HFF-Myc (cell line): ENCODE results near the gene HTR3B.

Source experiments
- DNase-seq: peaks from one replicate; pipeline ENCODE4 v3.0.0-alpha.2; 2011; ENCODE audit warnings: low read depth; ENCODE audit errors: extremely low read depth
- H3K4me3 ChIP-seq: replicated peaks from 2 replicates; pipeline ENCODE4 v1.5.1; 2011; ENCODE audit warnings: low read depth, mild to moderate bottlenecking, control low read depth, low read length
- TF ChIP-seq, protein P1 (sequence below): IDR thresholded peaks from 2 replicates; pipeline ENCODE4 v1.5.1; 2012; ENCODE audit warnings: mild to moderate bottlenecking, low read depth, low read length, control low read depth; ENCODE audit errors: missing control alignments

HTR3B gene

DNA sequence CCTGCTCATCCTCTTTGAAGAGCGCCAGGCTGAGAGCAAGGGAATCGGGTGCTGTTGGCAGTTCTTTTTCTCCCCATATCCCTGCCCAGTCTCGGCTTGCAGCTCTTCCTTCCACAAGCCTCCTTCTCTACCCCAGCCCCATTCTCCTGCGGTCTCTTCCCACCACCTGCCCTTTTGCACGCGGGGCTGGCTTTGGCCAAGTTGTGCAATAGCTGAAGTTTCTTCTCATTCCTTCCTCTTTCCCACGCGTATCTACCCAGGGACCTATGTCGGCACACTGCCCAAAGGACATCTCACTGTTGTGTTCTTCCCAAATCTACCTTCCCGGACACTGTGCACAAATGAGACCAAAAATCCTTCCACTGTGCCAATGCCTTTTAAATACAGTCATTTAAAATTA, 48.0 kb downstream of the HTR3B start:
- DNase-seq, result no peak

DNA sequence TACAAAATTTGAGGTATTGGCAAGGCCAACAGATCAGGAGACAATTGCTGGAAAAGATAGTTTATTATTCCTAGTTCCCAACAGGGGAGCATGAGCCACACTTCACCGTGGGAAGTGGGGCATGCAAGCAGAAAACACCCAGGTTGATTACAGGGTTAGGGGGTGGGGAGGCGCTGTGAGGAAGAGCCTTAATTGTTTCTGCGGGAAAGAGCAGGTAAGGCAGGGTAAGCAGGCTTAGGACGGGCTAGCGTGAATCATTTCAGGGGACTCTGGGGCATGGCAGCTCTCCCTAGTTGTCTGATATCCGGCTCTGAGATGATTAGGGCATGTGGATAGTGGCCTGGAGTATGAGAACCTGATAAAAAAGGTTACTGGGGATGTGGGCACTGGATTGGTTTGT, 49.6 kb downstream of the HTR3B start:
- TF ChIP-seq, protein P1, sequence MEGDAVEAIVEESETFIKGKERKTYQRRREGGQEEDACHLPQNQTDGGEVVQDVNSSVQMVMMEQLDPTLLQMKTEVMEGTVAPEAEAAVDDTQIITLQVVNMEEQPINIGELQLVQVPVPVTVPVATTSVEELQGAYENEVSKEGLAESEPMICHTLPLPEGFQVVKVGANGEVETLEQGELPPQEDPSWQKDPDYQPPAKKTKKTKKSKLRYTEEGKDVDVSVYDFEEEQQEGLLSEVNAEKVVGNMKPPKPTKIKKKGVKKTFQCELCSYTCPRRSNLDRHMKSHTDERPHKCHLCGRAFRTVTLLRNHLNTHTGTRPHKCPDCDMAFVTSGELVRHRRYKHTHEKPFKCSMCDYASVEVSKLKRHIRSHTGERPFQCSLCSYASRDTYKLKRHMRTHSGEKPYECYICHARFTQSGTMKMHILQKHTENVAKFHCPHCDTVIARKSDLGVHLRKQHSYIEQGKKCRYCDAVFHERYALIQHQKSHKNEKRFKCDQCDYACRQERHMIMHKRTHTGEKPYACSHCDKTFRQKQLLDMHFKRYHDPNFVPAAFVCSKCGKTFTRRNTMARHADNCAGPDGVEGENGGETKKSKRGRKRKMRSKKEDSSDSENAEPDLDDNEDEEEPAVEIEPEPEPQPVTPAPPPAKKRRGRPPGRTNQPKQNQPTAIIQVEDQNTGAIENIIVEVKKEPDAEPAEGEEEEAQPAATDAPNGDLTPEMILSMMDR, result no peak
- DNase-seq, result no peak
- no peak overlapping the region for H3K4me3 ChIP-seq

More for the DNA sequence above, 48.0 kb downstream of the HTR3B start:
- TF ChIP-seq, protein P1, result no peak
- no peak overlapping the region for H3K4me3 ChIP-seq

DNA sequence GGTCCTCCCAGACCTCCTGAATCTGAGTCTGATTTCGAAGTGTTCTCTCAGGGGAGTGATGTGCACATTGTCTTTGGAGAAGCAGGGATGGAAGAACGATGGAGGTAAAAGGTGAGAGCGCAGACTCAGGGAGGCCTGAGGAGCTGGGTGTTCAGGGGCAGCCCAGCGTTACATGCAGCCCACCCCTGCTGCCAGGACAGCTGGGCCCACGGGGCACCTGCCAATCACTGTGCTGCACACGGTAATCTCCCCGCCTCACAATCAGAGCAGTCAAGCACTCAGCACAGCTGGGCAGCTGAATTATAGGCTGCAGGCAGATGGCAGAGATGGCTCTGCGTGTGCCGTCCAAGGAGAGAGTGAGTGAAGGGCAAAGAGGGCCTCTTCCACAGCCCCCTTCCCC, 52.4 kb downstream of the HTR3B start:
- TF ChIP-seq, protein P1, result no peak
- H3K4me3 ChIP-seq, result no peak overlapping the region
- no peak for DNase-seq

DNA sequence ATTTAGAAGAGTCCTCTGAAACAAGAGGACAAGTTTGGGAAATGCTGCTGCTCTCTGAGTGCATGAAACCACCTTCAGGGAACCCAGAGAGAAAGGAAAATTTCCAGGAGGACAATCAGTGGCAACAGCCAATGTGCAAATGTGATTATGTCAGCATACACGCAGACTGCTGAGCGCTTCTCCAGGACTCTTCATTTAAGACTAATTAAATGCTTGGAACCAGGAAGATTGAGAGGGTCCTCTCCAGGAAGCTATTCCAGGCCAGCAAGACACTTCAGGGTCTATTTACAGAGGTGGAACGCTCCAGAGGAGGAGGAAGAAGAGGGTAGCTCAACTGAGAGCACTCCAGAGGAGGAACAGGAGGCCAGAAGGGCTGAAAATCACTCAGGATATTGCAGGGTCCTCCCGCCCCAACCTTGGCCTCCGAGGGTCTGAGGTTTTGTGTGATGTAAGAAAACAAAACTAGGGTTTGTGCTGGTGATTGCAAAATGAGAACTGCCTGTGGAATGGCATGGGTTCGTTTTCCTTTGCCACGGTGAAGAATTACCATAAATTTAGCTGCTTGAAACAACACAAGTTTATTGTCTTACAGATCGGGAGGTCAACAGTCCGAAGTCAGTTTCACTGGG, 56.2 kb downstream of the HTR3B start:
- TF ChIP-seq, protein P1, result no peak
- DNase-seq, result no peak
- no peak overlapping the region for H3K4me3 ChIP-seq

DNA sequence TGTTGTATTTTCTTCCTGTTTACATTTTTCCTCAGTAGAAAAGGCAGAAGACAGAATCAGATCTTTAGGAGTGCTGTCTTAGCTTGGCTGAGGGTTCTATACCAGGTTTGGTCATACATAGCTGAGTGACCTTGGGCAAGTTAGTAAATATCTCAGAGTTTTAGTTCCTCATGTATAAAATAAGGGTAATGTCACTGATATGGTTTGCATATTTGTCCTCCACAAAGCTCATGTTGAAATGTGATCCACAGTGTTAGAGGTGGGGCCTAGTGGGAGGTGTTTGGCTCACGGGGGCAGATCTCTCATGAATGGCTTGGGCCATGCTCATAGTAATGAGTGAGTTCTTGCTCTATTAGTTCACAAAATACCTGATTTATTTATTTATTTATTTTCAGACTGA, 62.8 kb downstream of the HTR3B start:
- DNase-seq, result no peak
- no peak overlapping the region for H3K4me3 ChIP-seq
- TF ChIP-seq, protein P1, result no peak

DNA sequence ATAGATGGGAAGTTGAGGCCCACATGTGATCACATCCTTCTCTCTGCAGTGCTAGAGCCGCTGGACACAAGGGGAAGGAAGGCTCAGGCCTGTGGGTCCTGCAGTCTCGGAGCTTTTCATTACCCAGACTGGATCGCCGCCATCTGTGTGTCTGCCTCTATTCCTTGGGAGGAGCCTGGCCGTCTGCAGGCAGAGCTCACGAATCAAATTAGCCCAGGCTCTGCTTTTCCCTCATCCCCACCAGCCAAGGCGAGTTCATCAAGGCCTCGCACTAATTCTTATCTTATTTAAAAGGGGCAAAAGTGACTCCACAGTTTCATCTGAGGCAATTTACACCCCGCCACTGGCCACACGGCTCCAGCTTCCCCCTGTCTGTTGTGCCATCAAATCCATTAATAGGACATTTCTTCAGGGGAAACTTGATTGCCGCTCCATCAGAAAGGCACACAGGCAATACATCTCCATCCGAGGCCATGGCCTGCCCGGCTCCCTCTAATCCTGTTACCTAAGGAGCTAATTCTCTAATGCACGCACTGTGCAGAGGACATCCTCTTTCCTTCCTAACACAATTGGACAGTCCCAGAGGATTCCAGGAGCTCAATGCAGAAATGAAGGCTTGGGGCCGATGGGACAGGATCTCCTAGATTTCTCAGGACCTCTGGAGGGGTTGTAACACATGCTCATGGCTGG, 67.1 kb downstream of the HTR3B start:
- TF ChIP-seq, protein P1, result no peak
- no peak overlapping the region for H3K4me3 ChIP-seq
- DNase-seq, result no peak
